Esophagus muscularis mucosa (tissue), 4 donors: ENCODE measurements around the gene HIRIP3.
A peak's percentile ranks its signal among the peaks of the same experiment; 100 is the strongest.

ENCODE experiments used
- EP300 ChIP-seq: sonication (generic); formaldehyde crosslinking; IDR thresholded peaks from one replicate; pipeline ENCODE4 v1.6.1; 2017; ENCODE audit warnings: antibody characterized with exemption
- POLR2A ChIP-seq: fragments of 450-650 bp; IDR thresholded peaks from one replicate; pipeline ENCODE4 v1.6.1; 2017; ENCODE audit warnings: antibody characterized with exemption, moderate library complexity, mild to moderate bottlenecking, low read depth
- TF ChIP-seq, protein P1 (sequence below), 3 experiments: fragments of 200-600 bp in 2 of 3; fragments of 450-650 bp in 1 of 3; sonication (generic) in 2 of 3; IDR thresholded peaks; one replicate each; pipeline ENCODE4 v1.5.1; 2017 to 2019; ENCODE audit warnings: antibody characterized with exemption in 3 of 3, mild to moderate bottlenecking in 2 of 3, moderate library complexity in 1 of 3

- TF ChIP-seq, protein P1, sequence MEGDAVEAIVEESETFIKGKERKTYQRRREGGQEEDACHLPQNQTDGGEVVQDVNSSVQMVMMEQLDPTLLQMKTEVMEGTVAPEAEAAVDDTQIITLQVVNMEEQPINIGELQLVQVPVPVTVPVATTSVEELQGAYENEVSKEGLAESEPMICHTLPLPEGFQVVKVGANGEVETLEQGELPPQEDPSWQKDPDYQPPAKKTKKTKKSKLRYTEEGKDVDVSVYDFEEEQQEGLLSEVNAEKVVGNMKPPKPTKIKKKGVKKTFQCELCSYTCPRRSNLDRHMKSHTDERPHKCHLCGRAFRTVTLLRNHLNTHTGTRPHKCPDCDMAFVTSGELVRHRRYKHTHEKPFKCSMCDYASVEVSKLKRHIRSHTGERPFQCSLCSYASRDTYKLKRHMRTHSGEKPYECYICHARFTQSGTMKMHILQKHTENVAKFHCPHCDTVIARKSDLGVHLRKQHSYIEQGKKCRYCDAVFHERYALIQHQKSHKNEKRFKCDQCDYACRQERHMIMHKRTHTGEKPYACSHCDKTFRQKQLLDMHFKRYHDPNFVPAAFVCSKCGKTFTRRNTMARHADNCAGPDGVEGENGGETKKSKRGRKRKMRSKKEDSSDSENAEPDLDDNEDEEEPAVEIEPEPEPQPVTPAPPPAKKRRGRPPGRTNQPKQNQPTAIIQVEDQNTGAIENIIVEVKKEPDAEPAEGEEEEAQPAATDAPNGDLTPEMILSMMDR (IDR thresholded peaks at IDR 0.05) = peak; percentile 41 to 48 (median 42)
- TF ChIP-seq EP300 (no peak), POLR2A (no peak)
These were observed 46.4 kb upstream of the HIRIP3 start for GRCh38 chr16:30041841-30042240.
